Adrenal gland (tissue), 12 donors: ENCODE results near the gene CMIP. TPM values are rescaled to one million over a fixed set of nuclear protein-coding genes. Genes with fewer than 3 reads are reported as not detected.
A peak's percentile ranks its signal among the peaks of the same experiment; 100 is the strongest.

ENCODE experiments used
- DNase-seq, 7 donors: peaks; one replicate each; pipeline ENCODE4 v3.0.0-alpha.2; 2019 to 2020
- H3K27ac ChIP-seq, 5 donors: fragments of 200-600 bp; sonication (generic) in 4 of 5; 1 replicate in 3 of 5; 2 replicates in 2 of 5; pipeline versions ENCODE4 v1.5.1 to v1.8.0; 2016 to 2020; ENCODE audit warnings: mild to moderate bottlenecking in 1 of 5
- H3K27me3 ChIP-seq: fragments of 200-600 bp; 2 replicates; pipeline ENCODE4 v1.8.0; 2021
- H3K36me3 ChIP-seq, 2 donors: fragments of 200-600 bp; replicated peaks in 1 of 2; 1 replicate in 1 of 2; 2 replicates in 1 of 2; pipeline versions ENCODE4 v1.5.1 to v1.8.0; 2018 to 2022
- H3K4me1 ChIP-seq, 2 donors: fragments of 200-600 bp; replicated peaks in 1 of 2; 1 replicate in 1 of 2; 2 replicates in 1 of 2; pipeline versions ENCODE4 v1.5.1 to v1.8.0; 2018 to 2021
- H3K4me3 ChIP-seq, 4 donors: fragments of 200-600 bp; sonication (generic) in 3 of 4; one replicate each; pipeline ENCODE4 v1.5.1; 2016 to 2018
- H3K9me3 ChIP-seq, 3 donors: fragments of 200-600 bp; sonication (generic) in 1 of 3; replicated peaks in 1 of 3; 1 replicate in 2 of 3; 2 replicates in 1 of 3; pipeline versions ENCODE4 v1.5.1 to v1.8.0; 2016 to 2021
- POLR2A ChIP-seq, 2 donors: fragments of 450-650 bp; IDR thresholded peaks; one replicate each; pipeline ENCODE4 v1.6.1; 2017; ENCODE audit warnings: antibody characterized with exemption in 2 of 2, mild to moderate bottlenecking in 2 of 2, moderate library complexity in 1 of 2
- WGBS, 4 donors: extraction: QIAGEN DNeasy Blood & Tissue Kit in 2 of 4; methylation state at CpG; one replicate each; pipeline versions ENCODE4 v1.1.5 to v1.1.7; 2013 to 2017; 5-methylcytosine and 5-hydroxymethylcytosine counted together
- intact Hi-C, 2 donors: fragments of 100-400 bp; cut with DNase I; formaldehyde crosslinking; loops; one replicate each; pipeline versions ENCODE4 v1.14.1 to v1.15.0; 2022 to 2023
- polyA plus RNA-seq, 3 donors: library from polyadenylated mRNA; stranded (reverse); fragments of 200-250 nt in 2 of 3; fragments of 350-450 nt in 1 of 3; fragmentation: Illumina TruSeq in 1 of 3; extraction: RNeasy Lipid Tissue Mini Kit (QIAGEN cat#74804) in 1 of 3; gene quantifications; one replicate each; pipeline ENCODE4 v1.2.3, GENCODE V29; 2013 to 2014
- total RNA-seq, 9 donors: library from RNA; depleted of rRNA in 4 of 9; stranded (reverse); fragments of >200 nt in 4 of 9; fragments of 120-200 nt in 1 of 9; fragmentation: NEBNext Ultra II Directional in 1 of 9; extraction: Animal tissue kit (Norgen Biotek cat#: 25700) in 1 of 9; gene quantifications; one replicate each; pipeline versions ENCODE4 v1.1.0 to v1.2.4, GENCODE V29; 2013 to 2023
- TF ChIP-seq, protein P1 (sequence below), 6 experiments: fragments of 450-650 bp in 4 of 6; fragments of 200-600 bp in 2 of 6; sonication (generic) in 1 of 6; IDR thresholded peaks; 1 replicate in 5 of 6; 2 replicates in 1 of 6; pipeline versions ENCODE4 v1.5.1 to v1.8.0; 2016 to 2021; ENCODE audit warnings: antibody characterized with exemption in 6 of 6, mild to moderate bottlenecking in 2 of 6, moderate library complexity in 1 of 6
- donor health status: healthy with polysubstance abuse.
- donor health status: Bipolar disorder and iron deficiency.
- donor health status: DM: yes; HTN: yes; CAD: no.
- donor health status: DM: no; HTN: no; CAD: no.
- donor health status: DM: no; HTN: no; CAD: no.
- donor health status: DM: yes; HTN: yes; CAD: no.

CMIP gene
- total and polyA plus RNA-seq, 12 donors, result 8.1 to 87.9 (median 42.5) TPM

DNA sequence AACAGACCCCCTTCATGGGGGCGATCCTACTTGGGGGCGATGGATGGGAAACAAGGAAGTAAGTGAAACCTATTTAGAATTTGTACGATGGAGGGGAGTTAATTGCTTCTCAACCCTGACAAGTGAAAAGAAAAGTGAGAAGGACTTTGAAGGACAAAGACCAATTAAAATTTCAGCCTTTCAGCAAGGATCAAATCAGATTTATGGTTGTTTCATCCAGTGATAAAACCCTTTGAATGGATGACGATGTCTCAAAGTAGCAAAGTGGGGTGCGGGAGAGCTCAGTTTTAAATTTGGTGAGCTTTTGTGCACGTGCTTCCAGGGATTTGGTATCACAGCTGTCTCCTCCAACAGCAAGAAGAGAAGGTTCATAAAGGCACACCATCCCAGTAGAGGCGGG is 51.7 kb downstream of the CMIP start:
- H3K4me3 ChIP-seq, result no peak overlapping the region
- no peak overlapping the region for H3K27ac ChIP-seq
- peaks cover 18 to 58% of the 10 kb centered on the region in 2 donors for H3K4me1 ChIP-seq
- DNase-seq, result no peak
- H3K36me3 ChIP-seq, result no peaks in the 10 kb centered on the region
- TF ChIP-seq POLR2A (IDR thresholded peaks at IDR 0.05), result no peak
- TF ChIP-seq, protein P1, sequence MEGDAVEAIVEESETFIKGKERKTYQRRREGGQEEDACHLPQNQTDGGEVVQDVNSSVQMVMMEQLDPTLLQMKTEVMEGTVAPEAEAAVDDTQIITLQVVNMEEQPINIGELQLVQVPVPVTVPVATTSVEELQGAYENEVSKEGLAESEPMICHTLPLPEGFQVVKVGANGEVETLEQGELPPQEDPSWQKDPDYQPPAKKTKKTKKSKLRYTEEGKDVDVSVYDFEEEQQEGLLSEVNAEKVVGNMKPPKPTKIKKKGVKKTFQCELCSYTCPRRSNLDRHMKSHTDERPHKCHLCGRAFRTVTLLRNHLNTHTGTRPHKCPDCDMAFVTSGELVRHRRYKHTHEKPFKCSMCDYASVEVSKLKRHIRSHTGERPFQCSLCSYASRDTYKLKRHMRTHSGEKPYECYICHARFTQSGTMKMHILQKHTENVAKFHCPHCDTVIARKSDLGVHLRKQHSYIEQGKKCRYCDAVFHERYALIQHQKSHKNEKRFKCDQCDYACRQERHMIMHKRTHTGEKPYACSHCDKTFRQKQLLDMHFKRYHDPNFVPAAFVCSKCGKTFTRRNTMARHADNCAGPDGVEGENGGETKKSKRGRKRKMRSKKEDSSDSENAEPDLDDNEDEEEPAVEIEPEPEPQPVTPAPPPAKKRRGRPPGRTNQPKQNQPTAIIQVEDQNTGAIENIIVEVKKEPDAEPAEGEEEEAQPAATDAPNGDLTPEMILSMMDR (IDR thresholded peaks at IDR 0.05), result no peak
- 92 to 96% (median 93%) methylated on average over 7 of the region's 7 CpGs for WGBS, 4 donors
- no peaks in the 10 kb centered on the region for H3K9me3 ChIP-seq
- intact Hi-C loops, result no loop called here
- no peaks in the 10 kb centered on the region for H3K27me3 ChIP-seq

DNA sequence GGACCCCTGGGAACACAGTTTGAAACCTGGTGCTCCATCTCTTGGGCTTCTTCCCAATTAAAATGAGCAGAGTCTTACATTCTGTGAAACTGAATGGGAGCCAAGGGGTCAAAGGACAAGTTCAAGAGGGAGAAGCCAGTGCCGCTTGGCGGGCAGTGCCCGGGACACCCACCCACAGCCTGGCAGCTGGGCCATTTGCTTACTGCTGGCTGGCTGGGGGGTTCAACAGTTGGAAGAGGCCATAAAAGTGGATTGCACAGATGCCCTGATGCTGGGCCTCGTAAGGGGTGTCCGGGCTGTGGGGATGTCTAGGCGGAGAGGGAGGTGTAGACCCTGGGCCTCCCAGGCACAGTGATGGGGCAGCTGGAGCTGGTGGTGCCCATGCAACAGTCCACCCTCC is 52.1 kb downstream of the CMIP start:
- WGBS, 4 donors, result 85 to 97% (median 91%) methylated on average over 6 of the region's 6 CpGs
- Histone ChIP-seq H3K27me3 (no peaks in the 10 kb centered on the region), H3K9me3 (no peaks in the 10 kb centered on the region), H3K27ac (no peak overlapping the region), H3K4me1 (peaks cover 18 to 54% of the 10 kb centered on the region in 2 donors), H3K36me3 (no peaks in the 10 kb centered on the region), H3K4me3 (no peak overlapping the region)
- TF ChIP-seq, protein P1 (IDR thresholded peaks at IDR 0.05), result no peak
- intact Hi-C loops, result no loop called here
- DNase-seq, result no peak

DNA sequence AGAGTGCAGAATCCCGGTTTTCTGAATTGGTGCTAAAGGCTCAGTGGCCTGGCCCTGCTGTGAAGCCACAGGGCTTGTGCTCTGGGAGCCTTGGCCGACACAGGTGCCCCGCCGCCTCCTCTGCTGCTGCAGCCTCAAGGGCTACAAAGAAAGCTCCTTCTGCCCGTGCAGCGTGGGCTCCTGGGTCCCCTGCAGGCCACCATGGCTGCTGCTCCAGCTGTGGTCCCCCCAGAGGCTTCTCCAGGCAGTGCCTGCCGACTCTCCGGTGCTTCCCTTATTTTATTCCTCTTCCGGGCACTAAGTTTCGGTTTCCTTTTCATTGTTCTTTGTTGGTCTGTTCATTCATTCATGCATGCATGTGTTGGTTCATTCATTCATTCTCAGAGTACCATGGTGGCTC is 53.1 kb downstream of the CMIP start:
- DNase-seq, result no peak
- 56 to 70% (median 64%) methylated on average over 10 of the region's 10 CpGs for WGBS, 4 donors
- no peak for TF ChIP-seq POLR2A (IDR thresholded peaks at IDR 0.05)
- TF ChIP-seq, protein P1 (IDR thresholded peaks at IDR 0.05), result peak in 5 of 6 experiments; percentile 12 to 44 (median 35)
- Histone ChIP-seq H3K4me1 (peaks cover 9 to 54% of the 10 kb centered on the region in 2 donors), H3K4me3 (no peak overlapping the region), H3K36me3 (no peaks in the 10 kb centered on the region), H3K27me3 (no peaks in the 10 kb centered on the region), H3K9me3 (no peaks in the 10 kb centered on the region), H3K27ac (peak overlapping the region in 1 of 5 donors; percentile 3)
- intact Hi-C loops, result no loop called here

DNA sequence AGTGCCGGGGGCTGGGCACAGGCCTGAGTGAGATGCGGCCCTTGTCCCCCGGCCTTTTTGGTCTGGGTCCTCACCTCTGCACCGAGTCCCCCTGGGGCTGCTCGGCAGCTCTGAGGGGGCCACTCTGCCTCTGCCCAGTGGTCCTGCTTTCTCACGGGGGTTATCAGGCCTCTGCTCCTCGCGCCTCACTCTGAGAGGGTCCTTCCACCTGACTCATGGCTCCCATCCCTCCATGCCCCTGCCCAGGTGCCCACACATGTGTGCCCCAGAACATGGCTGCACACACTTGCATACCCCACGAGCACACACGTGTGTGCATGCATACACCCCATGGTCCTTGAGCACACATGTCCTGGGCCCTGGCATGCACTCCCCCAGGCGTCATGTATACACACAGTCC is 53.7 kb downstream of the CMIP start:
- H3K9me3 ChIP-seq, result no peaks in the 10 kb centered on the region
- H3K4me3 ChIP-seq, result no peak overlapping the region
- intact Hi-C loops, result no loop called here
- no peaks in the 10 kb centered on the region for H3K36me3 ChIP-seq
- DNase-seq, result no peak
- peaks cover 8 to 48% of the 10 kb centered on the region in 2 donors for H3K4me1 ChIP-seq
- no peak for TF ChIP-seq POLR2A (IDR thresholded peaks at IDR 0.05)
- TF ChIP-seq, protein P1 (IDR thresholded peaks at IDR 0.05), result no peak
- no peak overlapping the region for H3K27ac ChIP-seq
- WGBS, 4 donors, result 82 to 91% (median 86%) methylated on average over 10 to 11 of the region's 11 CpGs
- no peaks in the 10 kb centered on the region for H3K27me3 ChIP-seq
